GM08714 (cell line): ENCODE results near the gene SLC44A3.

Source experiments
- H3K4me3 ChIP-seq: fragments of 200-500 bp; sonication (Bioruptor generic); 2 replicates; pipeline ENCODE4 v1.5.1; 2014; ENCODE audit warnings: mild to moderate bottlenecking, low read length, inconsistent platforms
- ZNF274 ChIP-seq: IDR thresholded peaks from 2 replicates; pipeline ENCODE4 v1.6.1; 2012; ENCODE audit warnings: mild to moderate bottlenecking, low read depth, low read length

Gene SLC44A3

GRCh38 chr1:94819945-94820746, at the start of gene SLC44A3:
TSS of gene SLC44A3 (plus strand) at chr1:94820357. CDS start at chr1:94820452, 95 bp downstream.
- H3K4me3 ChIP-seq: peak within 1 kb of the TSS; percentile 49
- no peak for TF ChIP-seq ZNF274

GRCh38 chr1:94772230-94772641, 47.9 kb upstream of the SLC44A3 start:
- TF ChIP-seq ZNF274: no peak
- H3K4me3 ChIP-seq: no peak overlapping the region

GRCh38 chr1:94772845-94773244, 47.3 kb upstream of the SLC44A3 start:
- no peak for TF ChIP-seq ZNF274
- H3K4me3 ChIP-seq: no peak overlapping the region

GRCh38 chr1:94773296-94773809, 46.8 kb upstream of the SLC44A3 start:
- TF ChIP-seq ZNF274: no peak
- no peak overlapping the region for H3K4me3 ChIP-seq

GRCh38 chr1:94773931-94774422, 46.2 kb upstream of the SLC44A3 start:
- no peak for TF ChIP-seq ZNF274
- no peak overlapping the region for H3K4me3 ChIP-seq

GRCh38 chr1:94776474-94776873, 43.7 kb upstream of the SLC44A3 start:
- TF ChIP-seq ZNF274: no peak
- no peak overlapping the region for H3K4me3 ChIP-seq

GRCh38 chr1:94777281-94777680, 42.9 kb upstream of the SLC44A3 start:
- TF ChIP-seq ZNF274: no peak

GRCh38 chr1:94778808-94779207, 41.3 kb upstream of the SLC44A3 start:
- TF ChIP-seq ZNF274: no peak
- H3K4me3 ChIP-seq: no peak overlapping the region

More at GRCh38 chr1:94777281-94777680, 42.9 kb upstream of the SLC44A3 start:
- H3K4me3 ChIP-seq: no peak overlapping the region

- TF ChIP-seq ZNF274: no peak
- no peak overlapping the region for H3K4me3 ChIP-seq
Observed at GRCh38 chr1:94783342-94784189, 36.6 kb upstream of the SLC44A3 start.

- no peak overlapping the region for H3K4me3 ChIP-seq
- no peak for TF ChIP-seq ZNF274
Observed at GRCh38 chr1:94784190-94784515, 36.0 kb upstream of the SLC44A3 start.

- TF ChIP-seq ZNF274: no peak
- H3K4me3 ChIP-seq: no peak overlapping the region
Observed at GRCh38 chr1:94787691-94788090, 32.5 kb upstream of the SLC44A3 start.

- TF ChIP-seq ZNF274: no peak
- no peak overlapping the region for H3K4me3 ChIP-seq
Observed at GRCh38 chr1:94790246-94790645, 29.9 kb upstream of the SLC44A3 start.

GRCh38 chr1:94790670-94791069, 29.5 kb upstream of the SLC44A3 start:
- no peak overlapping the region for H3K4me3 ChIP-seq
- no peak for TF ChIP-seq ZNF274

- no peak overlapping the region for H3K4me3 ChIP-seq
- no peak for TF ChIP-seq ZNF274
Observed at GRCh38 chr1:94792473-94793295, 27.5 kb upstream of the SLC44A3 start.
